ENCODE measurements around the gene INTS6. TPM values are rescaled to one million over a fixed set of nuclear protein-coding genes. Genes with fewer than 3 reads are reported as not detected.

INTS6 gene
- total and polyA plus RNA-seq, 2 donors from 2014 or later = 8.3 to 31.0 TPM

- DNase-seq (no peak), FAIRE-seq (no peak)
- Histone ChIP-seq H3K27ac (ENCODE audit: low read depth in 2 of 2, low read length in 2 of 2) (no peak overlapping the region), H3K9ac (ENCODE audit: low read length in 3 of 3) (no peak overlapping the region), H3K27me3 (ENCODE audit: control insufficient read depth, insufficient read depth, low read length) (no peaks in the 10 kb centered on the region), H3K36me3 (ENCODE audit: control insufficient read depth in 2 of 3, insufficient read depth in 3 of 3, low read length in 3 of 3) (peaks cover 0 to 11% (median 4%) of the 10 kb centered on the region in 3 donors), H3K9me3 (ENCODE audit: control insufficient read depth in 2 of 3, insufficient read depth in 1 of 3, low read length in 3 of 3) (no peaks in the 10 kb centered on the region), H3K4me3 (ENCODE audit: low read length in 3 of 3) (no peak overlapping the region), H3K4me1 (ENCODE audit: control insufficient read depth in 2 of 3, insufficient read depth in 2 of 3, low read depth in 1 of 3, low read length in 3 of 3) (no peaks in the 10 kb centered on the region)
- TF ChIP-seq CTCF (IDR thresholded peaks at IDR 0.05; ENCODE audit: borderline replicate concordance, extremely low read depth, insufficient read depth) = no peak
- intact Hi-C loops (cut with DNase I) = no loop called here
Measured at GRCh38 chr13:51385114-51385513, 67.7 kb downstream of the INTS6 start.

GRCh38 chr13:51380269-51380668 is 72.6 kb downstream of the INTS6 start:
- intact Hi-C loops (cut with DNase I) = no loop called here
- Histone ChIP-seq H3K9me3 (ENCODE audit: control insufficient read depth in 2 of 3, insufficient read depth in 1 of 3, low read length in 3 of 3) (no peaks in the 10 kb centered on the region), H3K27ac (ENCODE audit: low read depth in 2 of 2, low read length in 2 of 2) (no peak overlapping the region), H3K4me3 (ENCODE audit: low read length in 3 of 3) (no peak overlapping the region), H3K36me3 (ENCODE audit: control insufficient read depth in 2 of 3, insufficient read depth in 3 of 3, low read length in 3 of 3) (peaks cover 0 to 30% (median 13%) of the 10 kb centered on the region in 3 donors), H3K27me3 (ENCODE audit: control insufficient read depth, insufficient read depth, low read length) (no peaks in the 10 kb centered on the region), H3K9ac (ENCODE audit: low read length in 3 of 3) (no peak overlapping the region), H3K4me1 (ENCODE audit: control insufficient read depth in 2 of 3, insufficient read depth in 2 of 3, low read depth in 1 of 3, low read length in 3 of 3) (no peaks in the 10 kb centered on the region)
- TF ChIP-seq CTCF (IDR thresholded peaks at IDR 0.05; ENCODE audit: borderline replicate concordance, extremely low read depth, insufficient read depth) = no peak
- DNase-seq (peak in 1 of 5 donors; percentile 8), FAIRE-seq (no peak)

- no peaks in the 10 kb centered on the region for H3K9me3 ChIP-seq (ENCODE audit: control insufficient read depth in 2 of 3, insufficient read depth in 1 of 3, low read length in 3 of 3)
- H3K27ac ChIP-seq (ENCODE audit: low read depth in 2 of 2, low read length in 2 of 2) = no peak overlapping the region
- peaks cover 10 to 47% (median 17%) of the 10 kb centered on the region in 3 donors for H3K36me3 ChIP-seq (ENCODE audit: control insufficient read depth in 2 of 3, insufficient read depth in 3 of 3, low read length in 3 of 3)
- H3K4me1 ChIP-seq (ENCODE audit: control insufficient read depth in 2 of 3, insufficient read depth in 2 of 3, low read depth in 1 of 3, low read length in 3 of 3) = no peaks in the 10 kb centered on the region
- DNase-seq (peak in 2 of 5 donors; percentile 30 to 47), FAIRE-seq (no peak)
- no peaks in the 10 kb centered on the region for H3K27me3 ChIP-seq (ENCODE audit: control insufficient read depth, insufficient read depth, low read length)
- no peak for TF ChIP-seq CTCF (IDR thresholded peaks at IDR 0.05; ENCODE audit: borderline replicate concordance, extremely low read depth, insufficient read depth)
- no peak overlapping the region for H3K9ac ChIP-seq (ENCODE audit: low read length in 3 of 3)
- H3K4me3 ChIP-seq (ENCODE audit: low read length in 3 of 3) = no peak overlapping the region
- intact Hi-C loops (cut with DNase I) = no loop called here
Measured at GRCh38 chr13:51373451-51373850, 79.4 kb downstream of the INTS6 start.
